Nephron (organoid): ENCODE measurements around the gene ALG9.

ENCODE experiments used
- H3K27ac Mint-ChIP-seq, 3 experiments: 2 replicates each; pipeline ENCODE4 v1.8.0; 2020; ENCODE audit warnings: mixed read lengths in 3 of 3, mild to moderate bottlenecking in 2 of 3, moderate library complexity in 1 of 3
- H3K27me3 Mint-ChIP-seq: 2 replicates; pipeline ENCODE4 v1.8.0; 2021; ENCODE audit warnings: low read depth, mild to moderate bottlenecking, moderate library complexity, mixed read lengths
- H3K36me3 Mint-ChIP-seq: 2 replicates; pipeline ENCODE4 v1.8.0; 2020; ENCODE audit warnings: low read depth, mixed read lengths
- H3K4me1 Mint-ChIP-seq: 2 replicates; pipeline ENCODE4 v1.8.0; 2020; ENCODE audit warnings: mixed read lengths
- H3K4me3 Mint-ChIP-seq, 3 experiments: 2 replicates each; pipeline ENCODE4 v1.8.0; 2020; ENCODE audit warnings: mild to moderate bottlenecking in 3 of 3, mixed read lengths in 3 of 3, moderate library complexity in 2 of 3
- H3K9me3 Mint-ChIP-seq: 2 replicates; pipeline ENCODE4 v1.8.0; 2020; ENCODE audit warnings: mixed read lengths
- TF ChIP-seq, protein P1 (sequence below), 3 experiments: fragments of 200-600 bp; sonication (generic); IDR thresholded peaks; one replicate each; pipeline ENCODE4 v1.5.0; 2021; ENCODE audit warnings: antibody characterized with exemption in 3 of 3; ENCODE audit not compliant: unreplicated experiment in 3 of 3

ALG9 gene

DNA sequence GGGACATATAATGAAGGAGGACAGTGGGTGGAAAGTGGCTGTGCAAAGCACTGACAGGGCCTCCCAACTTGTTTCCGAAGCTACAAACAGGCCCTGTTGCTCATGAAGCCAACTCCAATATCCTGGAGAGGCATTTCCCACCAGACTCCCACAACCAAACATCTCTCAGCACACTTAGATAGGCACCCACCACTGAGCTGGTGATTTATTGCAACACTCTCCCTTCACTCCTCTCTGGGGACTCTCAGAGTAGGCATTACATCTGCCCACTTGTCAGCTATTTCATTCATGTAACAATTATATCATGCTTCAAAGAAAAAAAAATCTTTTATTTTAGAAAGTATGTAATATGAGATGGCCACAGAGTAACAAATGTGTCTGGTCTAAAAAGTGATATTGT, 73.1 kb downstream of the ALG9 start:
- Mint-ChIP-seq H3K36me3 (peaks cover 66% of the 10 kb centered on the region), H3K27me3 (no peaks in the 10 kb centered on the region), H3K27ac (no peak overlapping the region), H3K4me1 (no peaks in the 10 kb centered on the region), H3K4me3 (no peak overlapping the region), H3K9me3 (peaks cover 6% of the 10 kb centered on the region)
- TF ChIP-seq, protein P1, sequence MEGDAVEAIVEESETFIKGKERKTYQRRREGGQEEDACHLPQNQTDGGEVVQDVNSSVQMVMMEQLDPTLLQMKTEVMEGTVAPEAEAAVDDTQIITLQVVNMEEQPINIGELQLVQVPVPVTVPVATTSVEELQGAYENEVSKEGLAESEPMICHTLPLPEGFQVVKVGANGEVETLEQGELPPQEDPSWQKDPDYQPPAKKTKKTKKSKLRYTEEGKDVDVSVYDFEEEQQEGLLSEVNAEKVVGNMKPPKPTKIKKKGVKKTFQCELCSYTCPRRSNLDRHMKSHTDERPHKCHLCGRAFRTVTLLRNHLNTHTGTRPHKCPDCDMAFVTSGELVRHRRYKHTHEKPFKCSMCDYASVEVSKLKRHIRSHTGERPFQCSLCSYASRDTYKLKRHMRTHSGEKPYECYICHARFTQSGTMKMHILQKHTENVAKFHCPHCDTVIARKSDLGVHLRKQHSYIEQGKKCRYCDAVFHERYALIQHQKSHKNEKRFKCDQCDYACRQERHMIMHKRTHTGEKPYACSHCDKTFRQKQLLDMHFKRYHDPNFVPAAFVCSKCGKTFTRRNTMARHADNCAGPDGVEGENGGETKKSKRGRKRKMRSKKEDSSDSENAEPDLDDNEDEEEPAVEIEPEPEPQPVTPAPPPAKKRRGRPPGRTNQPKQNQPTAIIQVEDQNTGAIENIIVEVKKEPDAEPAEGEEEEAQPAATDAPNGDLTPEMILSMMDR (IDR thresholded peaks at IDR 0.05; ENCODE audit: unreplicated experiment in 3 of 3), result no peak

DNA sequence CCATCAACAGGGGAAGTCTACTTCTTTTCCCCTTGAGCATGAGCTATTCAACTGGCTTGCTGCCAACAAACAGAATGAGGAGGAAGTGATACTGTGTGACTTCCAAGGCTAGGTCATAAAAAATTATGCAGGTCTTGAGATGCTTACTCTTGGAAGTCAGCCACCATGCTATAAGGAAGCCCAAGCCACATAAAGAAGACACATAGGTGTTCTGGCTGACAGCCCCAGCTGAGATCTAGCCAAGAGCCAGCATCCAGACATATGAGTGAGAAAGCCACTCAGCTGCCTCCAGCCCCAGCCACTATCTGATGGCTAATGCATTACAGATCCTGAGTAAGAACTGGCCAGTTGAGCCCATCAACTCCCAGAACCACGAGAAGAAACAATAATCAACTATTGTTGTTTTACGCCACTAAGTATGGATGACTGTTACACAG, 74.2 kb downstream of the ALG9 start:
- Mint-ChIP-seq H3K4me1 (no peaks in the 10 kb centered on the region), H3K27me3 (no peaks in the 10 kb centered on the region), H3K36me3 (peaks cover 60% of the 10 kb centered on the region), H3K27ac (peak overlapping the region in 1 of 3 experiments; percentile 34), H3K9me3 (peaks cover 6% of the 10 kb centered on the region), H3K4me3 (no peak overlapping the region)
- TF ChIP-seq, protein P1 (IDR thresholded peaks at IDR 0.05; ENCODE audit: unreplicated experiment in 3 of 3), result no peak

DNA sequence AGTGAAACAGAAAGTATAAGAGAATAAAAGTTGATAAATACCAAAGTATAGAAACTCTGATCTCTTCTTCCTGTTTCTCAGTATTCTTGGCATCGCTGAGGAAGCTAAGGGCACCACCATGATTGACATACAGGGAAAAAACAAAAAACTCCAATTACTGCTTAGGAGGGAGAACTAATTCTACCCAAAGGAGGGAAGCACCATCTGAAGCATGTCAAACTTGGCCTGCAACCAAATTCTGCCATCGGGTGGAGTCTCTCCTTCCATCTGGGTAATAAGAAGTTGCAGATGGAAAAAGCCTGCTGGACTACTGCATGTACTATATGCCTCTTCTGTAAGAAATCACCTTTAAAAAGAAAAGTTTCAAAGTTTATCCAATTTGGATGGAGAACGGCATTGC, 74.7 kb downstream of the ALG9 start:
- no peak overlapping the region for H3K4me3 Mint-ChIP-seq

DNA sequence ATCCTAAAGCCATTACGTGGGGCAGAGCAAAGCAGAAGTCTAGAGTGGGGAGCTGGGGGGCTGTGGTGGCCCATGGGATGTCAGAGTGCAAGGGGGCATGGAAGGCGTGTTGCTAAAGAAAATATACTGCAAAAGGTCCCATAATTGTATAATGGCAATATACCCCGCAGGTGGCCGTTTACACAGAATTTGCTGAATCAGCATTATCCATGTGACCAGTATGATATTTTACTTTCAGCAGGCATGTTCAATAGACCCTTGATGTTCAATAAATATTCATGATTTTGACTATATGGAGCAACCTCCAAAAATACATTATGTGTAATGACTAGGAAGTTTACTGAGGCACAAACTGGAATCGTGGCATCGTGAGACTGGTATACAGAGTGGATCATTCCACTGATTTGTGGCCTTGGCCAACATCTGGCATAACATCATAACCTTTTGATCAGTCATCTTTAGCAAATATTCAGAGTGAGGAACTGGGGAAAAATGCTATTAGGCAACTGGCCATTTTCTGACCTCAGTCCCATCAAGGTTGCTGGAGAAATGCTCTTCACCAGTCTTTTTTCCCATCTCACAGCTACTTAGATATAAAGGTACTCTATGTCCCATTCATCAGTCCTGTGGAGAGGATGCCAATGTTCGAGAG, 75.9 kb downstream of the ALG9 start:
- Mint-ChIP-seq H3K36me3 (peaks cover 51% of the 10 kb centered on the region), H3K4me3 (no peak overlapping the region), H3K9me3 (peaks cover 6% of the 10 kb centered on the region), H3K27ac (no peak overlapping the region), H3K4me1 (no peaks in the 10 kb centered on the region), H3K27me3 (no peaks in the 10 kb centered on the region)
- TF ChIP-seq, protein P1 (IDR thresholded peaks at IDR 0.05; ENCODE audit: unreplicated experiment in 3 of 3), result no peak

More for the DNA sequence above, 74.7 kb downstream of the ALG9 start:
- Mint-ChIP-seq H3K4me1 (no peaks in the 10 kb centered on the region), H3K27me3 (no peaks in the 10 kb centered on the region), H3K9me3 (peaks cover 6% of the 10 kb centered on the region), H3K36me3 (peaks cover 55% of the 10 kb centered on the region), H3K27ac (no peak overlapping the region)
- TF ChIP-seq, protein P1 (IDR thresholded peaks at IDR 0.05; ENCODE audit: unreplicated experiment in 3 of 3), result no peak

DNA sequence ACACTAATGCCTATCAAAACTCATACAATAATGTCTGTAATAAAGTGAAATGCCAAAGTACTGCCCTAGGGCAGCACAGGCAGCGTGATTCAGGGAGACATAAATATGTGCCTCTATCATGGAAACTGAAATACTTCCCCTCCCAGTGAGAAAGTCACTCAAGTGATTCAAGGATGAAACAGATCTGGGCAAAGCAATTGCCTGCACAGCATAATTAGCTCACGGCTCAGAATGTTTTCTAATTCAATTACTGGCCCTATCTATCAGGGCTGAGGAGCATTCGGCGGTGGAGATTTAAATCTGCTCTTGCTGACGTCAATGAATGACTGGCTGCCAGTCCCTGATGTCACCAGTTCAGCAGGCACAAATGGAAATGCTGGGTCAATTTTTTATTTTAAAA, 77.5 kb downstream of the ALG9 start:
- Mint-ChIP-seq H3K9me3 (peaks cover 4% of the 10 kb centered on the region), H3K27ac (peak overlapping the region in 1 of 3 experiments; percentile 50), H3K4me1 (no peaks in the 10 kb centered on the region), H3K36me3 (peaks cover 39% of the 10 kb centered on the region), H3K27me3 (no peaks in the 10 kb centered on the region), H3K4me3 (no peak overlapping the region)
- TF ChIP-seq, protein P1 (IDR thresholded peaks at IDR 0.05; ENCODE audit: unreplicated experiment in 3 of 3), result no peak

DNA sequence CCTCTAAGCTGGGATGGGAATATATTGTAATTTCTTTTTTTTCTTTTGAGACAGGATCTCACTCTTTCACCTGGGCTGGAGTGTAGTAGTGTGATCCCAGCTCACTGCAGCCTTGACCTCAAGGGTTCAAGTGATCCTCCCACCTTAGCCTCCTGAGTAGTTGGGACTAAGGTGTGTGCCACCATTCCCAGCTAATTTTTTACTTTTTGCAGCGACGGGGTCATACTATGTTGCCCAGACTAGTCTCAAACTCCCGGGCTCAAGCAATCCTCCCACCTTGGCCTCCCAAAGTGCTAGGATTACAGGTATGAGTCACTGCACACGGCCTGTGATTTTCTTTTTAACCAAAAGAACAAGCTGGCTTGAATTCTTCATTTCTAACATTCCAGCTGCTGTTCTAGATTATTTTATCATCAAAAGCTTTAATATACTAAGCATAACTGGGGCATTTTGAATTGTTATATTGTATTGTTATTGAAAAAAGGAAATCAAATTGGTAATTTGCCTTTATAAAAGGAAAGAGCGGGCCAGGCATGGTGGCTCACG, 78.4 kb downstream of the ALG9 start:
- Mint-ChIP-seq H3K27me3 (no peaks in the 10 kb centered on the region), H3K9me3 (peaks cover 4% of the 10 kb centered on the region), H3K36me3 (peaks cover 30% of the 10 kb centered on the region), H3K4me3 (no peak overlapping the region), H3K27ac (no peak overlapping the region), H3K4me1 (no peaks in the 10 kb centered on the region)
- TF ChIP-seq, protein P1 (IDR thresholded peaks at IDR 0.05; ENCODE audit: unreplicated experiment in 3 of 3), result no peak
